ENCODE results near the gene CACNA1F.

- no peak for TF ChIP-seq CTCF (IDR thresholded peaks at IDR 0.05; ENCODE audit: insufficient read depth, low read length)
- TF ChIP-seq GABPA (IDR thresholded peaks at IDR 0.05; ENCODE audit: low read depth): no peak
- no peak for TF ChIP-seq POLR2AphosphoS5 (IDR thresholded peaks at IDR 0.05; ENCODE audit: low read depth)
- no peak for TF ChIP-seq SPI1 (IDR thresholded peaks at IDR 0.05; ENCODE audit: borderline replicate concordance, low read depth)
- no peak for TF ChIP-seq REST (IDR thresholded peaks at IDR 0.05; ENCODE audit: insufficient replicate concordance, low read depth)
Measured at GRCh38 chrX:49202022-49202421, 31.1 kb downstream of the CACNA1F start.

All from HL-60 (cell line).